PC-9 (cell line): ENCODE measurements around the gene SNTN. TPM values are rescaled to one million over a fixed set of nuclear protein-coding genes. Genes with fewer than 3 reads are reported as not detected.

Experiments used
- BruUV-seq: library from RNA; stranded (reverse); fragments of 400-500 nt; replicated peaks from 2 replicates; lab custom pipeline; 2021; lab: Mats Ljungman, UMichigan
- CTCF ChIA-PET: fragments of 300-600 bp; sonication (Branson Sonifier 250); formaldehyde crosslinking; loops from one replicate; lab custom pipeline; 2022; ENCODE audit warnings: antibody characterized with exemption; lab: Charles Lee
- POLR2A ChIA-PET: fragments of 300-600 bp; sonication (Branson Sonifier 250); formaldehyde crosslinking; loops from one replicate; lab custom pipeline; 2022; ENCODE audit warnings: antibody characterized with exemption; ENCODE audit not compliant: unreplicated experiment; lab: Charles Lee
- DNase-seq, 2 experiments: peaks; one replicate each; pipeline versions ENCODE4 v3.0.0 to v3.0.0-alpha.2; 2015 to 2022; ENCODE audit warnings: mixed read lengths in 1 of 2
- H2AFZ ChIP-seq: fragments of 200-600 bp; sonication (generic); 2 replicates; pipeline ENCODE4 v1.8.1; 2017; ENCODE audit warnings: antibody characterized with exemption
- H3F3A ChIP-seq: fragments of 200-600 bp; sonication (generic); 2 replicates; pipeline ENCODE4 v1.8.1; 2017; ENCODE audit warnings: antibody characterized with exemption, mild to moderate bottlenecking, low read depth; ENCODE audit not compliant: insufficient read depth
- H3K27ac ChIP-seq: fragments of 200-600 bp; sonication (generic); 2 replicates; pipeline ENCODE4 v1.6.1; 2016; ENCODE audit warnings: mixed run types
- H3K27me3 ChIP-seq: fragments of 200-600 bp; sonication (generic); 2 replicates; pipeline ENCODE4 v1.6.1; 2016; ENCODE audit warnings: low read depth, mixed run types; ENCODE audit not compliant: insufficient read depth
- H3K36me3 ChIP-seq: fragments of 200-600 bp; sonication (generic); 2 replicates; pipeline ENCODE4 v1.6.1; 2016; ENCODE audit warnings: low read depth, mixed run types
- H3K4me1 ChIP-seq: fragments of 200-600 bp; sonication (generic); replicated peaks from 2 replicates; pipeline ENCODE4 v1.6.1; 2016; ENCODE audit warnings: mixed run types; ENCODE audit not compliant: insufficient read depth
- H3K4me2 ChIP-seq: fragments of 200-600 bp; sonication (generic); 2 replicates; pipeline ENCODE4 v1.6.1; 2017; ENCODE audit warnings: mixed run types
- H3K4me3 ChIP-seq: fragments of 200-600 bp; sonication (generic); 2 replicates; pipeline ENCODE4 v1.6.1; 2016; ENCODE audit warnings: mixed run types
- H3K79me2 ChIP-seq: fragments of 200-600 bp; sonication (generic); 2 replicates; pipeline ENCODE4 v1.6.1; 2017; ENCODE audit warnings: low read depth, mixed run types
- H3K9me2 ChIP-seq: fragments of 200-600 bp; sonication (generic); 2 replicates; pipeline ENCODE4 v1.8.1; 2017; ENCODE audit warnings: mild to moderate bottlenecking; ENCODE audit not compliant: insufficient read depth
- H3K9me3 ChIP-seq: fragments of 200-600 bp; sonication (generic); 2 replicates; pipeline ENCODE4 v1.8.1; 2016; ENCODE audit warnings: low read depth; ENCODE audit not compliant: insufficient read depth
- H4K20me1 ChIP-seq: fragments of 200-600 bp; sonication (generic); 2 replicates; pipeline ENCODE4 v1.8.1; 2017; ENCODE audit not compliant: insufficient read depth
- EZH2 ChIP-seq: fragments of 200-600 bp; sonication (generic); IDR thresholded peaks from 2 replicates; pipeline ENCODE4 v1.8.0; 2017; ENCODE audit warnings: antibody characterized with exemption, low read depth
- intact Hi-C: fragments of 100-400 bp; cut with micrococcal nuclease; formaldehyde crosslinking; loops from one replicate; pipeline ENCODE4 v1.10.0; 2022; ENCODE audit not compliant: unreplicated experiment
- total RNA-seq: library from RNA; stranded (reverse); gene quantifications from 2 replicates; pipeline ENCODE4 v1.2.3, GENCODE V29; 2021
- TF ChIP-seq, protein P1 (sequence below): fragments of 200-600 bp; sonication (generic); conservative IDR thresholded peaks from 2 replicates; pipeline ENCODE4 v1.6.1; 2017; ENCODE audit warnings: mixed run types, antibody characterized with exemption, mild to moderate bottlenecking, moderate library complexity

The SNTN gene
- total RNA-seq, 1 experiment from 2014 or later: not detected

DNA sequence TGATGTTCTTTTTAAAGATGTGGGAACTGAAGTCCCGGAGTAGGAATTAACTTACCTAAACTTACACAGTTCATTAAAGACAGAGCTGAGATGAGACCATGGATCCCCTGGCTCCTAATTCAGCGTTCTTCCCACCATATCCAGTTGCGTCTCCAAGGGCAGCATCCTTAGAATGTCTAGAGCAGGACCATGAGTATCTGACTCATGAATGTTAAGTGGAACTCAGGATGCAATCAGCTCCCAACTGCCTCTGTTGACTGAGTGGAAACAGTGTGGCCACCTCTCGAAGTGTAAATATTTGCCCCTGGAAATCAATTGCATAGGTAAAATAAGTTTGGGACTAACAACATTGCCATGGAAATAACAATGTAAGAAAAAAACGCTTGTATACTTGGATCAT is 2.5 kb downstream of the SNTN start:
- Histone ChIP-seq H4K20me1 (no peaks in the 10 kb centered on the region), H3K9me3 (no peaks in the 10 kb centered on the region), H2AFZ (no peak overlapping the region), H3K27ac (no peak overlapping the region), H3K4me2 (no peak overlapping the region), H3K36me3 (no peaks in the 10 kb centered on the region), H3K9me2 (no peaks in the 10 kb centered on the region), H3K4me1 (no peaks in the 10 kb centered on the region), H3K4me3 (no peak overlapping the region), H3F3A (no peaks in the 10 kb centered on the region), H3K27me3 (no peaks in the 10 kb centered on the region), H3K79me2 (no peaks in the 10 kb centered on the region)
- ChIA-PET CTCF (no interaction called here), POLR2A (no interaction called here)
- TF ChIP-seq EZH2: no peak
- TF ChIP-seq, protein P1, sequence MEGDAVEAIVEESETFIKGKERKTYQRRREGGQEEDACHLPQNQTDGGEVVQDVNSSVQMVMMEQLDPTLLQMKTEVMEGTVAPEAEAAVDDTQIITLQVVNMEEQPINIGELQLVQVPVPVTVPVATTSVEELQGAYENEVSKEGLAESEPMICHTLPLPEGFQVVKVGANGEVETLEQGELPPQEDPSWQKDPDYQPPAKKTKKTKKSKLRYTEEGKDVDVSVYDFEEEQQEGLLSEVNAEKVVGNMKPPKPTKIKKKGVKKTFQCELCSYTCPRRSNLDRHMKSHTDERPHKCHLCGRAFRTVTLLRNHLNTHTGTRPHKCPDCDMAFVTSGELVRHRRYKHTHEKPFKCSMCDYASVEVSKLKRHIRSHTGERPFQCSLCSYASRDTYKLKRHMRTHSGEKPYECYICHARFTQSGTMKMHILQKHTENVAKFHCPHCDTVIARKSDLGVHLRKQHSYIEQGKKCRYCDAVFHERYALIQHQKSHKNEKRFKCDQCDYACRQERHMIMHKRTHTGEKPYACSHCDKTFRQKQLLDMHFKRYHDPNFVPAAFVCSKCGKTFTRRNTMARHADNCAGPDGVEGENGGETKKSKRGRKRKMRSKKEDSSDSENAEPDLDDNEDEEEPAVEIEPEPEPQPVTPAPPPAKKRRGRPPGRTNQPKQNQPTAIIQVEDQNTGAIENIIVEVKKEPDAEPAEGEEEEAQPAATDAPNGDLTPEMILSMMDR: no peak
- DNase-seq: no peak
- intact Hi-C loops: no loop called here
- no TSS peak for BruUV-seq

DNA sequence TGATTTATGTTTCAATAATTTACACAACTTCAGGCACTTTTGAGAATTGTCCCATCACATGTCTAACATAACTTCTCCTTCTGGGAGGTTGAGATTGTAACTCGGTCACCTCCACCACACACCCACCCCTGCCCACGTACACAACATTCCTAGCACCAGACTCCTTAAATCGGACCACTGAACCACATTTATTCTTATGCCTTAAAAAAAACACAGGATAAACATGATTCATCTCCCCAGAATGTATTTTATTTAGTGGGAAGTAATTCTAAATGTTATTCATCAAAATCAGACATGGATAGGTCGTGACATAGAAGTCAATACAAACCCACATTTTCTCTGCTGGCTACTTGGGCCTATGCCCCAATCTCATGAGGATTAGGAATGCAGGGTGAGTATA is 3.0 kb downstream of the SNTN start:
- BruUV-seq: no TSS peak
- CTCF ChIA-PET: no interaction called here
- DNase-seq: no peak
- intact Hi-C loops: no loop called here
- no peaks in the 10 kb centered on the region for H3F3A ChIP-seq
- TF ChIP-seq EZH2: no peak
- TF ChIP-seq, protein P1: no peak
- H2AFZ ChIP-seq: no peak overlapping the region
- H3K79me2 ChIP-seq: no peaks in the 10 kb centered on the region
- no peak overlapping the region for H3K27ac ChIP-seq
- POLR2A ChIA-PET: no interaction called here
- no peaks in the 10 kb centered on the region for H3K9me2 ChIP-seq
- no peaks in the 10 kb centered on the region for H3K9me3 ChIP-seq
- H3K27me3 ChIP-seq: no peaks in the 10 kb centered on the region
- H3K4me1 ChIP-seq: no peaks in the 10 kb centered on the region
- no peak overlapping the region for H3K4me3 ChIP-seq
- H4K20me1 ChIP-seq: no peaks in the 10 kb centered on the region
- no peaks in the 10 kb centered on the region for H3K36me3 ChIP-seq
- no peak overlapping the region for H3K4me2 ChIP-seq

DNA sequence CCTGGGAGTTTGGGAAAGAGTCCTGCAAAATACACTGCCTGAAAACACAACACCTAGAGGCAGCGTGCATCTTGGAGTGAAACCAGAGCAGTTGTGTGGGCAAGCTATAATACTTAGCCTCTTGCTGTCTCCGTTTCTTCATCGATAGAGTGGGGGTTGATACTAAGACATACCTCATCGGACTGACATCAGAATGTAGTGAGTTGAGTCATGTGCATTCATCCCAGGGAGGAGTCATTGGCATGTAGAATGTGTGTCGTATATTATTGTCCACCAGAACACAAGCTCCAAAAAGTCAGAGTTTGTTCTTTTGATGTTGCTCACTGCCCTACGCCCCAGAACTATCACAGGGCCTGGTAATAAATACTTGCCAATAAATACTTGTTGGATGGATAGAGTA is 4.3 kb downstream of the SNTN start:
- Histone ChIP-seq H3K79me2 (no peaks in the 10 kb centered on the region), H4K20me1 (no peaks in the 10 kb centered on the region), H3K36me3 (no peaks in the 10 kb centered on the region), H3K27me3 (no peaks in the 10 kb centered on the region), H3K27ac (no peak overlapping the region), H3K9me3 (no peaks in the 10 kb centered on the region), H3K9me2 (no peaks in the 10 kb centered on the region), H3K4me3 (no peak overlapping the region), H2AFZ (no peak overlapping the region), H3F3A (no peaks in the 10 kb centered on the region), H3K4me2 (no peak overlapping the region), H3K4me1 (no peaks in the 10 kb centered on the region)
- POLR2A ChIA-PET: no interaction called here
- CTCF ChIA-PET: no interaction called here
- DNase-seq: no peak
- BruUV-seq: no TSS peak
- TF ChIP-seq, protein P1: no peak
- no peak for TF ChIP-seq EZH2
- intact Hi-C loops: no loop called here
